ENCODE results near the gene ALG12. TPM values are rescaled to one million over a fixed set of nuclear protein-coding genes. Genes with fewer than 3 reads are reported as not detected.

ALG12 gene
- total and polyA plus RNA-seq, 2 of the 4 experiments (the other 2 are of a cell fraction), result 7.2 to 10.9 TPM

DNA sequence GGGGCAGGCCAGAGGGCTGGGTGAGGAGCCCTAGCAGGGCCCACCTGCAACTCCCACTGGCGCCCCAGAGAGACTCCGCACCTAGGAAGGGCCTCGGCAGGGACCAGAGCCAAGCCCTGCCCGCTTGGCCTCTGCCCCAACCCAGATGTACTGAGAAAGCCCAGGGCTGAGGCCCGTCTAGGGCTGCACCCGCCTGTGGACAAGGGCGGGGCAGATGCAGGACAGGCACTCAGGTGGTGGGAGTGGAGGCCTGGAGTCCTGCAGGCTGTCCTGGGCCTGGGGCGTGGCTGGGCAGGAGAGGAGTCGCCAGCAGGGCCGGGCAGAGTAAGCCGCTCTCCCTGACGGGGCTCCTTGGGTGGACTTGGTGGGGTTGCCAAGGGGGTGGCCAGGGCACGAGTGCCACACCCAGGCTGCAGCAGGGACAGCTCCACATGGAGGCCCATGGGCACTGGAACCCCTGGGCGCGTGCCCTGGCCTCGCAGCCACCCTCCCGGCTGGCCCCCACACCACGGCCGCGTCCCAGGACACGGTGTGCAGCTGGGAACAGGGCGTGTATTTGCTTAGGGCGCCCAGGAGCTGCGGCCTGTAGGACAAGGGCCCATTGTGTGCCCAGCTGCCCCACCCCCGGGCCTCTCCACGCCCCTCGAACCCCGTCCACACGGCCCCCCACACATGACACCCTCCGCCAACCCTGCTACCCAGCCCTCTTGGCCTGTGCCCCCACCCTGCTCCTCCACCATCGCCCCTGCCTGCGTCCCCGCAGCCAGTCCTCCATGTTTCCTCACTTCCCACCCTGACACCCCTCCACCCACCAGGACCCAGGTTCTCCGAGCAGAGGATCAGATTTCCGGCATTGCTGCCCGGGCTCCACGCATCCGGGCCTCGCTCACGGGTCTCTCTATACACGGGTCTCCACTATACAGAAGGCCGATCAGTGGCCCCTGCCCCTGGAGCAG is 31.0 kb upstream of the ALG12 start:
- no peak overlapping the region for H2BK120ac ChIP-seq (ENCODE audit: low read depth, low read length)
- H3K79me1 ChIP-seq (ENCODE audit: low read depth in 1 of 2, low read length in 2 of 2), result 0 out of 4 replicates have a peak, but pooled peaks cover 0 to 4% of the 10 kb centered on the region in 2 experiments
- intact Hi-C loops (cut with micrococcal nuclease) (no loop called here), dilution Hi-C loops (cut with HindIII; ENCODE audit: low sequenced_read_pairs, unreplicated experiment) (no loop called here), in situ Hi-C loops (cut with MboI; ENCODE audit: low sequenced_read_pairs) (no loop called here)
- WGBS, 2 experiments (ENCODE audit: extremely low coverage in 2 of 2, insufficient read length in 1 of 2), result 91% methylated on average over 15 of the region's 42 CpGs; no CpG with 5 or more reads in 1 of the 2 experiments
- H3K4me2 ChIP-seq (ENCODE audit: low read depth, low read length), result no peak overlapping the region
- H3K9me1 ChIP-seq (ENCODE audit: insufficient read depth, low read length), result peaks cover 23% of the 10 kb centered on the region
- no peak for ATAC-seq (ENCODE audit: low read depth)
- no peak overlapping the region for H3K4ac ChIP-seq (ENCODE audit: low read depth, low read length)
- no peak overlapping the region for H4K8ac ChIP-seq (ENCODE audit: low read depth in 2 of 2, low read length in 2 of 2)
- H4K91ac ChIP-seq (ENCODE audit: insufficient read depth, low read depth, low read length), result no peak overlapping the region
- peaks cover 36% of the 10 kb centered on the region for H3K4me1 ChIP-seq (ENCODE audit: control insufficient read depth, insufficient read depth, low read length)
- no peak overlapping the region for H2BK15ac ChIP-seq (ENCODE audit: low read depth, low read length)
- no peak overlapping the region for H3K9ac ChIP-seq (ENCODE audit: low read depth, low read length)
- H3K23ac ChIP-seq (ENCODE audit: low read depth, low read length), result no peak overlapping the region
- H3K14ac ChIP-seq (replicated peaks; ENCODE audit: low read depth, low read length), result no peak overlapping the region
- peak overlapping the region; percentile 28 for H2AK9ac ChIP-seq (replicated peaks; ENCODE audit: low read depth, low read length, poor library complexity)
- no peak overlapping the region for H3K56ac ChIP-seq (ENCODE audit: extremely low read depth, insufficient read depth, low read length)
- no peak overlapping the region for H3K18ac ChIP-seq (ENCODE audit: low read depth, low read length)
- no peaks in the 10 kb centered on the region for H3K27me3 ChIP-seq (ENCODE audit: control insufficient read depth, insufficient read depth, low read length)
- ChIA-PET CTCF (no interaction called here), POLR2A (ENCODE audit: unreplicated experiment) (no interaction called here)
- BruUV-seq (replicated peaks), result no TSS peak
- no peak for DNase-seq
- no peak overlapping the region for H2BK5ac ChIP-seq (ENCODE audit: low read depth, low read length, poor library complexity, severe bottlenecking)
- H4K20me1 ChIP-seq (ENCODE audit: insufficient read depth, low read length), result no peaks in the 10 kb centered on the region
- peak overlapping the region; percentile 21 for H2AFZ ChIP-seq (replicated peaks; ENCODE audit: low read length, poor library complexity)
- no peak overlapping the region for H3K4me3 ChIP-seq (ENCODE audit: insufficient read depth, low read depth, low read length)
- H3K36me3 ChIP-seq (ENCODE audit: control insufficient read depth, insufficient read depth, low read length), result no peaks in the 10 kb centered on the region
- H2AK5ac ChIP-seq (ENCODE audit: low read depth, low read length), result peak overlapping the region; percentile 44; the same call in 1 of the 2 replicates
- H3K9me3 ChIP-seq (ENCODE audit: control insufficient read depth, insufficient read depth, low read length), result no peaks in the 10 kb centered on the region
- H3K27ac ChIP-seq (ENCODE audit: insufficient read depth, low read length), result no peak overlapping the region
- H4K5ac ChIP-seq (ENCODE audit: low read depth, low read length), result no peak overlapping the region
- H2BK20ac ChIP-seq (ENCODE audit: low read depth, low read length), result no peak overlapping the region
- TF ChIP-seq RAD21 (IDR thresholded peaks at IDR 0.05; ENCODE audit: low read length) (no peak), FOS (IDR thresholded peaks at IDR 0.05; ENCODE audit: low read depth, low read length) (no peak), NFE2L2 (IDR thresholded peaks at IDR 0.05; ENCODE audit: low read depth, low read length) (no peak), BHLHE40 (IDR thresholded peaks at IDR 0.05; ENCODE audit: low read depth, low read length) (no peak), MAFK (IDR thresholded peaks at IDR 0.05; ENCODE audit: low read depth, low read length) (no peak), CEBPB (IDR thresholded peaks at IDR 0.05; ENCODE audit: low read depth, low read length) (no peak), RFX5 (IDR thresholded peaks at IDR 0.05; ENCODE audit: low read depth, low read length) (no peak), RCOR1 (IDR thresholded peaks at IDR 0.05; ENCODE audit: insufficient replicate concordance, low read length) (no peak), MXI1 (IDR thresholded peaks at IDR 0.05; ENCODE audit: borderline replicate concordance, low read depth, low read length) (no peak), MAZ (IDR thresholded peaks at IDR 0.05; ENCODE audit: borderline replicate concordance, low read depth, low read length) (no peak), SMC3 (IDR thresholded peaks at IDR 0.05; ENCODE audit: low read depth, low read length) (no peak)
- TF ChIP-seq, protein P1, sequence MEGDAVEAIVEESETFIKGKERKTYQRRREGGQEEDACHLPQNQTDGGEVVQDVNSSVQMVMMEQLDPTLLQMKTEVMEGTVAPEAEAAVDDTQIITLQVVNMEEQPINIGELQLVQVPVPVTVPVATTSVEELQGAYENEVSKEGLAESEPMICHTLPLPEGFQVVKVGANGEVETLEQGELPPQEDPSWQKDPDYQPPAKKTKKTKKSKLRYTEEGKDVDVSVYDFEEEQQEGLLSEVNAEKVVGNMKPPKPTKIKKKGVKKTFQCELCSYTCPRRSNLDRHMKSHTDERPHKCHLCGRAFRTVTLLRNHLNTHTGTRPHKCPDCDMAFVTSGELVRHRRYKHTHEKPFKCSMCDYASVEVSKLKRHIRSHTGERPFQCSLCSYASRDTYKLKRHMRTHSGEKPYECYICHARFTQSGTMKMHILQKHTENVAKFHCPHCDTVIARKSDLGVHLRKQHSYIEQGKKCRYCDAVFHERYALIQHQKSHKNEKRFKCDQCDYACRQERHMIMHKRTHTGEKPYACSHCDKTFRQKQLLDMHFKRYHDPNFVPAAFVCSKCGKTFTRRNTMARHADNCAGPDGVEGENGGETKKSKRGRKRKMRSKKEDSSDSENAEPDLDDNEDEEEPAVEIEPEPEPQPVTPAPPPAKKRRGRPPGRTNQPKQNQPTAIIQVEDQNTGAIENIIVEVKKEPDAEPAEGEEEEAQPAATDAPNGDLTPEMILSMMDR (conservative IDR thresholded peaks at IDR 0.05; ENCODE audit: low read depth, low read length), result no peak
- TF ChIP-seq, protein P2, sequence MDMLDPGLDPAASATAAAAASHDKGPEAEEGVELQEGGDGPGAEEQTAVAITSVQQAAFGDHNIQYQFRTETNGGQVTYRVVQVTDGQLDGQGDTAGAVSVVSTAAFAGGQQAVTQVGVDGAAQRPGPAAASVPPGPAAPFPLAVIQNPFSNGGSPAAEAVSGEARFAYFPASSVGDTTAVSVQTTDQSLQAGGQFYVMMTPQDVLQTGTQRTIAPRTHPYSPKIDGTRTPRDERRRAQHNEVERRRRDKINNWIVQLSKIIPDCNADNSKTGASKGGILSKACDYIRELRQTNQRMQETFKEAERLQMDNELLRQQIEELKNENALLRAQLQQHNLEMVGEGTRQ (IDR thresholded peaks at IDR 0.05; ENCODE audit: low read depth, low read length), result no peak
- TF ChIP-seq, protein P3, sequence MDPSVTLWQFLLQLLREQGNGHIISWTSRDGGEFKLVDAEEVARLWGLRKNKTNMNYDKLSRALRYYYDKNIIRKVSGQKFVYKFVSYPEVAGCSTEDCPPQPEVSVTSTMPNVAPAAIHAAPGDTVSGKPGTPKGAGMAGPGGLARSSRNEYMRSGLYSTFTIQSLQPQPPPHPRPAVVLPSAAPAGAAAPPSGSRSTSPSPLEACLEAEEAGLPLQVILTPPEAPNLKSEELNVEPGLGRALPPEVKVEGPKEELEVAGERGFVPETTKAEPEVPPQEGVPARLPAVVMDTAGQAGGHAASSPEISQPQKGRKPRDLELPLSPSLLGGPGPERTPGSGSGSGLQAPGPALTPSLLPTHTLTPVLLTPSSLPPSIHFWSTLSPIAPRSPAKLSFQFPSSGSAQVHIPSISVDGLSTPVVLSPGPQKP (IDR thresholded peaks at IDR 0.05; ENCODE audit: borderline replicate concordance, low read depth, low read length), result no peak

Measured in IMR-90 (cell line).